ENCODE measurements around the gene ACBD5.
"Not testable (repeated sequence)": the region's sequence is repeated elsewhere in the genome, so short reads cannot be mapped to it uniquely, and the experiment has no call there.

- not testable (repeated sequence) for TF ChIP-seq CTCF, POLR2A (IDR thresholded peaks at IDR 0.05)
Measured at GRCh38 chr10:27266025-27266424, 25.4 kb upstream of the ACBD5 start.

Measured in heart left ventricle (tissue), 13 donors.